Endothelial cell of hepatic sinusoid (primary cell): Measurements from ENCODE around the gene MPRIP.

Experiments
- in situ Hi-C: cut with HindIII; loops from 2 replicates; pipeline ENCODE4 v1.10.0; 2017; ENCODE audit warnings: low sequenced_read_pairs

MPRIP gene

DNA sequence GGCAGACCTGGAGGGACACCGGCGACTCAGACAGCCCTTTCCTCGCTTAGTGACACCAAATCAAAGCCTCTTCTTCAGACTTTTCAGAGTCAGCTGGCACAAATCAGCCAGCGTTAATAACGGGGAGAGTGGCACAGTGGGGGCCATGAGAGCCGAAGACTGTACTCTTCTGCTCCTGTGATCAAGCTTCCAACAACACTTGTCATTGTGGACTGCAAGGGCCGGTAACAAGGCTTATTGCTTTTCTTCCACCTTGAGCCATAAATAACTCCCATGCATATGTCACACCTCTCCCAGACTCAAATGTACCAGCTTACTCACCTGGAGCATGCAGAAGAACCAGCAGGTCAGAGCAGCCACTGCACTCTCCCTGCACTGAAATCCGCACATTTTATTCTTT, 181.9 kb downstream of the MPRIP start:
- in situ Hi-C loops: no loop called here

DNA sequence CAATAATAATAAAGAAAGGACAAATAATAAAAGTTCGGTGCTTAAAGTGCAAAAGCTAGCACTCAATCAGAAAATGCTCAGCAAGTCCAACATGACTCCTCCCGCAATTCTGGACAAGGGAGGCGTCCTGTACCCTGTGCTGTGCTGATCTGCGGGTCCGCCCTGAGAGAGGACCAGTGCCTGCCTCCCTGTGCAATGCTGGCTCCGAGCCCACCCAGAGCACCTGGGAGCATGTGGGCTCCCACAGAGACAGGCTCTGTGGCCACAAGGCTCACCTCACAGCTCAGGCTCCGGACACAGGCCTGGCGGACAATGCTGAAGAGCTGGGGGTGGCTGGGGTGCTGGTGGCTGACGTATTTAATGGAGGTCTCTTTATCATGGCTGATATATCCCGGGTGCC, 183.6 kb downstream of the MPRIP start:
- in situ Hi-C loops: loop anchor here (5.0 kb wide), 1 partner anchor 54 kb away; no protein-coding TSS in a partner anchor

DNA sequence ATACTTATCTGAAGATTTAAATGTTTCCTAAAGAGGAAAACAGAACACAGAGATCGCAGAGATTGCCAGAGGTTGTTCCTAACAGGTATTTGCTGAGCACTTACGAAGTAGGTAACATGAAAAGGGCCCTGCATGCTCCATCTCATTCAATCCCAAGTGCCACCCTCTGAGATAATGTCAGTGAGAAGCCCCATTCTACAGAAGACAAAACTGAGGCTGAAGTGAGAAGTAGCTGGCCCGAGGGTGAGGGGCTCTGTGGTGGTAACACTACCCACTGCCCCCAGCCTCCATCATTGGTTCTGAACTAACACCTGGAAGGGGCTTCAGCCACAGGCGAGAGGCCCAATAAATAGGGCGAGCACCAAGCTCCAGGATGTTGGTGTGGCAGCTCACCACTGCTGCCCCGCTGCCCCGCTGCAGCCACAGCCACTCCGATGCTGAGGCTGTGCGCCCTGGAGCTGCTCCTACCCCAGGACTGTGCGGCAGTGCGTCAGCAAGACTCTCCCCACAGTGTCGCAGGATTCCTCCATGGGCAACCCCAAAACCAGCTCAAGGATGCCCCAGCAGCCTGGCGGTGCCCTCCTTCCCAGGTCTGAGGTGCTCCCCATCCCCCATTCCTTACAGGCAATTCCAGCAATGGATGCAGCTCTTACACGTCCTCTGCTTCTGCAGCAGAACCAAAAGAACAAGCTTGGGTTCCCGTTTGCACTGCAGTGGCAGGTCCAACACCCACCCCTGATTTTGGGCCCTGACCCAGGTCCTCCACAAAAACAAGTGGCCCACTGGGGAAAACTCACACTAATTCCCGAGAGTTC, 184.4 kb downstream of the MPRIP start:
- in situ Hi-C loops: loop anchor here (5.0 kb wide), 1 partner anchor 54 kb away; no protein-coding TSS in a partner anchor

DNA sequence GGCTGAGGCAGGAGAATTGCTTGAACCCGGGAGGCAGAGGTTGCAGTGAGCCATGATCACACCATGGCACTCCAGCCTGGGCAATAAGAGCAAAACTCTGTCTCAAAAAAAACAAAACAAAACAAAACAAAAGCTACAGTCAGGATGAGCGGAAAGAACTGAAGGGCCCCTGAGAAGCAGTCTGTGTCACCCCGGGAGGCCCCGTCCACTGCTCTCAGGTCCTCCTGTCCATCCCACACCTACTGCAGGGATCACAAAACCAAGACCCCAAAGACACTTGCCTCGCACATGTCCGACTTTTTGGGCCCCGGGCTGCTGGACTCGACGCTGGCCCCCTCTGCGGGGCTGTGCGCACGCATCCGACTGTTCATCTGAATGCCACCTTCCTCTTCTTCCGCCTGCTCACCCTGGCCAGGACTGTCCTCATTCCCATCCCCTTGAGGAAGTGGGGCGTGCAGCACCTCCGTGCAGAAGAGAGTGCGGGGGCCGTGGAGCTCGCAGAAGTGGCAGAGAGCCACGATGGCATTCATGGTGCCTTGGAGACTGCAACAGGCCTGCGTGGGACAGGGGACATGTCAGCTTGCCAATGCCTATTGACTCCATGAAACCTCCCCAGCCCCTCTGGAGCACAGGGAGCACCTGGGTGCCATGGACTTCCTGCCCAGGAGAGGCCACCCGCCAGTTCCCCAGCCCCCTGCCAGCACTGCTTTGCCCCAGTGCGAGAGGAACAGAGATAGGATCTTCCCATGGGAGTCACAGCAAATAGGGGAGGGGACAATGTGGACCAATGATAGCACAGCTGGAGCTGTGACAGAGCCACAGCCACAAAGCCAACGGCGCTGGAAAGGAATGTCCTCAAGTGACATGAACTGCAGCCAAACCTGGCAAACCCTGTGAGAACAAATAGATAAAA, 185.6 kb downstream of the MPRIP start:
- in situ Hi-C loops: loop anchor here (5.0 kb wide), 1 partner anchor 56 kb away; no protein-coding TSS in a partner anchor

DNA sequence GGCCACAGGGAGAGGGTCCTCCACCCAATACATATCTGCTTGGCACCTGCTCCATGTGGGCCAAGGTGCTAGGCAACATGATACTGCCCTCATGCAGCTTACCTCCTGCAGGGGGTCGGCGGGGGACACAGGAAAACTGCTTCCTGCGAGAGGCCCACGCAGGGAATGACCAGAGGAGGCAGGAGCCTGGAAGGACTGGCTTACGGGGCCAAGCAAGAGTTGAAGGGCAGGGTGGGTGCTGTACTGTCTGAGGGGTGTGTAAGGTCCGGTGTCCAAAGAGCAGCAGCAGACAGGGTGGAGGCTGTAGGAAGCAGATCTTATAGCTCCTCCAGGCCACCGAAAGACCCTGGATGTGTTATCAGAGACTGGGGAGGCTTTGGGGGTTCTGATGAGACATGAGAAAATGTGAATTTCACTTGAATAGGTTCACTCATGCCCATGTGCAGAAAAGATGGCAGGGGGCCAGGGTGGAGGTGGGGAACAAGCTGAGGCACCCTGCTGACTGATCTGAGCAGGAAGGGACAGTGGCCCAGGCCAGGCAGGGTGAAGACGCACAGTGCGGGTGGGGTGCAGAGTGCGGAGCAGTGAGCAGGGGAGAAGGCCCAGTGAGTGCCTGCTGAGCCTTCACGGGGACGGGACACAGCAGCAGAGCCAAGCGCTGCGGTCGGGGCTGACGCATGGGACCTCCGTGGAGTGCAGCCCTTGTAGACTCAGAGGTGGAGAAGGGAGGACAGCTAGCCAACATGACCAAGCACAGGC, 186.4 kb downstream of the MPRIP start:
- in situ Hi-C loops: loop anchor here (5.0 kb wide), 1 partner anchor 56 kb away; no protein-coding TSS in a partner anchor

DNA sequence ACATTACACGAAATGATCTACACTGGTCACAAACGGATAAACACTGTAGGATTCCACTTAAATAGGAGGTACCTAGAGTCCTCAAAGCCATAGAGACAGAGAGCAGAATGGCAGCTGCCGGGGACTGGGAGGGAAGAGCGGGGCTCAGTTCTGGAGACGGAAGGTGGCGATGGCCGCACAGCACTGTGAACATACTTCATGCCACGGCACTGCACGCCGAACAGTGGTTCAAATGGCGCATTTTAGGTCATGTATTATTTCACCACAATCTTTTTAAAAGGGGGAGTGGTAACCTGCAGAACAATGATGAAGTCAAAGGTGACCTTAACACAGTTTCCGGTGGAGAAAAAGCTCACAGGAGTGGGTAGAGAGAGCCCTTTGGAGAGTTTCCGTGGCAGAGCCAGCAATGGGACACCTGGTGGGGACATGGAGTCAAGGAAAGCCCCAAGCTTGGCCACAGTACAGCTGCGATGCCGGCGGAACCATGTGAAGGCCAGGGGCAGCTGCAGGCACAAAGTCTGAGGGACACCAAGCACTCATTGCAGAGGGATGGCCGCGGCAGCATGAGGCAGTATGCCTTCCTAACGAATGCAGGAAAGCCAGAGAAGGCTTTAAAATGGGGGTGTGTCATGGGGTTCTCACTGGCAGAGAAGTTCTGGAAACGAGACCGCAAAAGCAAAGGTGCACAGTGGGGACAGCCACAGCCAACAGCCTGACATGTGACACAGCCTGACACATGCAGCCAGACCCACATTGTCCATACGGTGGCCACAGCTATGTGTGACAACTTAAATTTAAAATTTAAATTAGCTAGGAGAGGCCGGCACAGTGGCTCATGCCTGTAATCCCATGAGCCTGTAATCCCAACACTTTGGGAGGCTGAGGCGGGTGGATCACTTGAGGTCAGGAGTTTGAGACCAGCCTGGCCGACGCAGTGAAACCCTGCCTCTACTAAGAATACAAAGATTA, 187.4 kb downstream of the MPRIP start:
- in situ Hi-C loops: loop anchor here (5.0 kb wide), 1 partner anchor 57 kb away; no protein-coding TSS in a partner anchor

DNA sequence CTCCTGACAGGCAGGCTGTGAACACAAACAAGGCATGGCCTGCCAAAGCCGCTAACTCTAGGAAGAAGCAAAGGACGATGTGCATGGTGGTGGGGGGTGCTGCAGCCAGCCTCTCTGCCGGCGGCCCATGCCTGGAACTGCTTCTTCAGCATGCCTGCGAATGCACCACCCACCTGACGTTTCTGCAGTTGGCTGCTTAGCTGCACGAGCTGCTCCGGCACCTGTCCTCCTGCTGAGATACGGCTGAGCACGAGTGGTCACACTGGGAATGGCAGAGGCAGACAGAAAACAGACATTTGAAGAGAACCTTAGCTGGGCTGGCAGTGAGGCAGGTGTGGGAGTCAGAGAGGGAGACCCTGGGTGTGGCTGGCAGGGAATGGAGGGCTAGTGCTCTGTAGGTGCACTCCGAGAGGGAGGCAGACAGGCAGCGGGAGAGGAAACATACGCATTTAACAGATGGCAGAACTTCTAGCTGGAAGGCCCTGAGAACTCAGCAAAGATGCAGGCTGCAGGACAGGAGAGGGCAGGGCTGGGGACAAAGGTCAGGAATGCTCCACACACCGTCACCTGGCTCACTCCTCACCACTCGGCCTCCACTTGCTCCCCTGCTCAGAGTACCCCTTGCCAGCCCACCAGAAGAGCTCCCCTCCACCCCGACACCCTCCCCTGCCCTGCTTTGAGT, 189.5 kb downstream of the MPRIP start:
- in situ Hi-C loops: no loop called here

DNA sequence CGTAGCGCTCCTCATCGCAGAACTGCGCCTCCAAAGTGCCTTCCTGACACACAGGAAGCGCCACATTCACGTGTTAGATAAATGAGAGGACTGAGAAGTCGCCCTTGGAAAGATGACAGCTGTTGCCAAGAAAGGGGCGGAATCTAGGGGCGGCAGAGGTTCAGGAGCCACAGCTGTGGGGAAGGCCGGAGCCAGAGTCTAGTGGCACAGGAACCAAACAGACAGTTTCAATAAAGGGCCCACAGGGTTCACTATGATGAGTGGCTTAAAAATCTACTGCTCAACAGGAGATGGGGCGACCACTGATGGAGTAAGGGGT, 190.0 kb downstream of the MPRIP start:
- in situ Hi-C loops: no loop called here

DNA sequence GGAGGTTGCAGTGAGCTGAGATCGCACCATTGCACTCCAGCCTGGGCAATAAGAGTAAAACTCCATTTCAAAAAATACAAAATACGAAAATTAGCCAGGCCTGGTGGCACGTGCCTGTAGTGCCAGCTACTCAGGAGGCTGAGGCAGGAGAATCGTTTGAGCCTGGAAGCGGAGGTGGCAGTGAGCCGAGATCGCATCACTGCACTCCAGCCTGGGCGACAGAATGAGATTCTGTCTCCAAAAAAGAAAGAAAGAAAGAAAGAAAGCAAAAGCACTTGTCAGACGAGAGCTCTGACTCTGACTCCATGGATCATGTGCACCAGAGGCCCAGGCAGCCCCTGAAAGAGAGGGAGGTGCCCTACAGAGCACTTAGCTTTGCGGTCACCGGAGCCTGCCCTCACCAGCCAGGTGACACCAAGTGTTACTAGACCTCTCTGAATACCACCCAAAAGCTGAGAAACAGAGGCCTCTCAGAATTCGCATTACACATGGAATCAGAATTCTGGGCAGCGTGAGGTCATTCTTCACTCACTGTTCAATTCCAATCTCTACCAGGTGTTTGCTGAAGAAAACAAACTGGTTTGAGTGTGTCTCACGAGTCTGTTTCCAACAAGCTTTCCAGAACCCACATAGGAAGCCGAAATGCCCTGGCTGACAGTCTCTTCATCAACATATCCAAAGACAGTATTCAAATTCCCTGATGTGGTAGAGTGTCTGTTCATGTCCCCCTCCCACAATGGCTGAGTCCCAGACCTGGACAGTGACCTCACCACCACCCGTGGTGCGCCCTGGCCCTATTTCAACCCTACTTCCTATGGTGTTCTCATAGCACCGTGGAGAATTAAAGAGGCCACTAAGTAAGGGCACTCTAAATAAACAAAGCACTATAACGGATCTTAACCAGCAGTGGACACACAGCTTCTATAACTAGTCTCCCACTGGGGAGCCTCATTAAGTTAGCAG, 193.2 kb downstream of the MPRIP start:
- in situ Hi-C loops: no loop called here

DNA sequence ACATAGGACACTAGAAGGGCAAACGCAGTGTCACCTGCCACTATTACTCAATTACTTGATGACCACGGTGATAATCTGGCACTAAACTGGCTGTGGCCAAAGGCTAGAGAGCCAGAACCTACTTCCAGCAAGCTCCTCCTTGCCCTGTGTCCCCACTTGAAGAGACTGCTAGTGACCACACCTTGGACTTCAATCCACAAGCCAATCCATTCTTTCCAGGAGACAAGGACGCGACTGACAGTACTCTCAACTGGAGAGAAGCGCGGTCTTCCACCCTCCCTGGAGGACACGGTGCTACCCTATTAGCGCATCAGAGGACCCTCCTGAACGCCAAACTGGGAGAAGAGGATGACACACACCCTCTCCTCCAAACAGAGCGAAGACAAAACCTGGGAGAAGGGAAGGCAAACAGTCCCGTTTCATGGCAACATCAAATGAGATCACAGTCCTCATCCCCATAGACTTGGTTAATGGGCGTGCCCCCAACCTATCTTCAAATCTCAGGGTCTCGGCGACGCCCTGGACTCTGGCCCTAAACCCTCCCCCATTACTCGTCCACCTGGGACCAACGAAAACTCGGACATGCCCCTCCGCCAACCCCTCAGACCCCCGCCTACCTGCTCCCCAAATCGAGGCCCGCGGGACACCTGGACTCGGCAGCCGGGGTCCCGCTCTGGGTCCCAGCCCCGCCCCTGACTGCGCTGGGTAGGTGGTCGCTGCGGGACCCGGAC, 194.2 kb downstream of the MPRIP start:
- in situ Hi-C loops: no loop called here

DNA sequence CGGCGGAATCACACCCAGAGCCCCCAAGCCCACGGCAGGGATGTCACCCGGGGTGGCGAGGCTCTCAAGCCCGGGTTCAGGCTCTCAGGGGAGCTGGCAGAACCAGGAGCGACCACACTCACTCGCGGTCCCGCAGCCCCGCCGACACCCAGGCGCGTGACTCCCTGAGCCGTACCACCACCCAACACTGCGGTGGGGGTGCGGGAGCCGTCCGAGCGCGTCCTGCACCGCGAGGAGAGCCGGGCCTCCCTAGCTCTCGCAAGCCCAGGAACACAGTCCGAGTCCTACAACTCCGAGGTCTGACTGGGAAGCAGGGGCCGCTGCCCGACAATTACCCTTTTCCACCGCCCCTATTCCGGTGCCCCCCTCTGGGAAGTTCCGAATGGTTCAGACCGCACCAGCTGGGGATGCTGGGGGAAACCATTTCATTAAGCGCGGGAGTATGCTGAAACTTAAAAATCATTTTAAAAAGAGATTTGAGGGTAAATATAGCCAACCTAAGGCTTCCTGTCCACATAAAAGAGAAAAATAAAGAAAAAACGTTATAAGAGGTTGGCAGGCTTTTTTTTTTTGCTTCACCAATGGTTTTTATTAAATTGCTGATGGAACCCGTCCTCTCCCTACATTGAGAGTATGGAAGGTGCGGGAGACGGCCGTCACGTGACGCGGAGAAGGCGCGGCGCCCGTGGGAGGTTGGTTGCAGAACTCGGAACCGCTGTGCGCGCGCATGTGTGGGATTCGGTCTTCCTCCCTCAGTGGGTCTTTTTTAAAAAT, 195.0 kb downstream of the MPRIP start, which contains the start of gene FLCN:
Gene FLCN (minus strand): TSS at position 143 of the 774 bp plus-strand sequence. CDS start 9,031 bp downstream, outside the sequence.
- in situ Hi-C loops: no loop called here

DNA sequence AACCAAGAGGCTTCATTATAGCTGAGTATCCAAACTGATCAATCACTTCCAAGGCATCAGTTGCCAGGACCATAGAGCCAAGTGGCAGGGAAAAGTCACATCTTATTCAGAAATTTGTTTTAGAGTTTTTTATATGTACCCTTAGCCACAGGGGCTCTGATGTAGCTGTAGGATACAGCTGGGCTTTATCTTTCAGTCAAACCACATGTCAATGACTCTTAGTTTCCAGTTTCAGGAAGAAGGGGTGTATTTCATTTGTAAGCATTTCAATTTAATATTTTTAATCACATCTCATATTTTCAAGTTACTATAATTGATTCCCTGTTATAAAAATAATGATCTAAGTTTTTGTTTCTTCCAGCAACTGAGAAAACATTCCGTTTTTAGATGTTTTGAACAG, 197.6 kb downstream of the MPRIP start:
- in situ Hi-C loops: no loop called here

DNA sequence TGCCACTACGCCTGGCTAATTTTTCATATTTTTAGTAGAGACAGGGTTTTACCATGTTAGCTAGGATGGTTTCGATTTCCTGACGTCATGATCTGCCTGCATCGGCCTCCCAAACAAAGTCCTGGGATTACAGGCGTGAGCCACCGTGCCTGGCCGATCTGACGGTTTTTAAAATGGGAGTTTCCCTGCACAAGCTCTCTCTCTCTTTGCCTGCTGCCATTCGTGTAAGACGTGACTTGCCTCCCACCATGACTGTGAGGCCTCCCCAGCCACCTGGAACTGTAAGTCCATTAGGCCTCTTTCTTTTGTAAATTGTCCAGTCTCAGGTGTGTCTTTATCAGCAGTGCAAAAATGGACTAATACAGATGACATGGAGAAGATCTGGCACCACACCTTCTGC, 199.4 kb downstream of the MPRIP start:
- in situ Hi-C loops: no loop called here

DNA sequence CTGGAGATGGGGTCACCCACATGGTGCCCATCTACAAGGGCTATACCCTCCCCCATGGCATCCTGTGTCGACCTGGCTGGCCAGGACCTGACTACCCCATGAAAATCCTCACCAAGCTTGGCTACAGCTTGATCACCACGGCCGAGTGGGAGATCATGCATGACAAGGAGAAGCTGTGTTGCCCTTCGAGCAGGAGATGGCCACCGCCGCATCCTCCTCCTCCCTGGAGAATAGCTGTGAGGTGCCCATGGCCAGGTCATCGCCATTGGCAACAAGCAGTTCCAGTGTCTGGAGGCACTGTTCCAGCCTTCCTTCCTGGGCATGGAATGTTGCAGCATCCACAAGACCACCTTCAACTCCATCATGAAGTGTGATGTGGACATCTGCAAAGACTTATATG, 200.0 kb downstream of the MPRIP start:
- in situ Hi-C loops: no loop called here
